NK-92 treated with Interleukin-12 subunit alpha and Interleukin-12 subunit beta, amount 100 ng/mL, for 24 hours (cell line): ENCODE results near the gene TMPRSS15.

Experiments used
- DNase-seq: peaks from one replicate; lab custom pipeline; 2025; lab: John Stamatoyannopoulos, UW

The TMPRSS15 gene

DNA sequence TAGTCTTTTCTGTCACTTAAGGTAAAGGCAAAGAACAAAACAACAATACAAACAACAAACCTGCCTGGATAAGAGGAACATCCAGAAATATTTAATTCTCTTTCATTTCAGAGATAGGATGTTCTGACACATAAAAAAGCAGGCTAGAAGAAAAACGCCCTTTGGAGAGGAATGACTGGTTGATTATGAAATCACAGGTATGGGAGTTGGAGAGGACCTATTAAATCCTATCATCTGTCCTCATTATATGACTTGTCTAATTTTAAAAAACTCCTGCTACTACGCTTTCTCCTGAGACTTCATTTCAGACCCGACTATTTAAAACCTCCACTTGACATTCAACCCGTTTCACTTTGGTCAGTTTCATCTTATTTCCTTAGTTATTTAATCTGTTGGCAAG, 54.1 kb downstream of the TMPRSS15 start:
- no peak for DNase-seq

DNA sequence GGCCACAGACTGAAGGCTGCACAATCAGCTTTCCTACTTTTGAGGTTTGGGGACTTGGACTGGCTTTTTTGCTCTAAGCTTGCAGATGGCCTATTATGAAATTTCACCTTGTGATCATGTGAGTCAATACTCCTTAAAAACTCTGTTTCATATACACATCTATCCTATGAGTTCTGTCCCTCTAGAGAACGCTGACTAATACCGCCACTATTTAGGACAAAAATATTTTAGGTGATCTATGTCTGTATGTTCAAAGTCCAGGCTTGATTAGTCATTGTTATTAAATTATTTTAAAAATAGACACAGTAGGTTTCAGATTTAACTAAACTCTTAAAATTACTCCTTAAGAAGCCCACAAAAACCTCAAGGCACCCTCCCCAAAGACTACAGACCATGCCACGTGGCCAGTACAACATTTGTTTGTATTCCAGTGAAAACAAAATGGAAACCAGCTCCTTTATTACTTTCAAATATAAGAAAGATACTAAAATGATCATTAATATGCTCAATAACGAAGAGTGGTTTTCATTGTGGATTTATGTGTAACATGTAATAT, 63.1 kb downstream of the TMPRSS15 start:
- no peak for DNase-seq

DNA sequence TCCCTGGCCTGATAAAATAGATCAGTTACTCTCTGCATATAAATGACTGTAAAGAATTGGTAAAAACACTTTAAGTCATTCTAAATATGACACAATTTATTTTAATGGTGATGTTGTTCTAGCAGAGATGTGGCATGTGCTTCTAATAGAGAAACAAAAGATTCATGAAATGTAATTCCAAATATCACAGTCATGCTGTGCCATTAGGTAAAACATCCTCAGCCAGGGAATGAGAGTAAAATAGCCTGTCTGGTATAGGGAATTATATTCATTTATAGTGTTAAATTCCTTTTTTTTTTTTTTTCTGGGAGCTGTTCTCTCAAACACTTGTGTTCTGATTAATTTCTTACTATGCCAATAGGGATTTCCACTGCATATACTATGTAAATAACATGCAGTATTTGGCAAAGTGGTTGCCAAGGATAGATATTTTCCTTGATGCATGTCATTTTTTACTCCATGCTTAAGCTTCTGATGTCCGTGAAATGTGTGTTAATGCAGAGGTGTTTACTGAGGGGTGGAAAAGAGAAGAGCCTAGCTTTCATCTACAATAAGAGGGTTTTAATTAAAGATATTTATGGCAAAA, 67.8 kb downstream of the TMPRSS15 start:
- DNase-seq: no peak

DNA sequence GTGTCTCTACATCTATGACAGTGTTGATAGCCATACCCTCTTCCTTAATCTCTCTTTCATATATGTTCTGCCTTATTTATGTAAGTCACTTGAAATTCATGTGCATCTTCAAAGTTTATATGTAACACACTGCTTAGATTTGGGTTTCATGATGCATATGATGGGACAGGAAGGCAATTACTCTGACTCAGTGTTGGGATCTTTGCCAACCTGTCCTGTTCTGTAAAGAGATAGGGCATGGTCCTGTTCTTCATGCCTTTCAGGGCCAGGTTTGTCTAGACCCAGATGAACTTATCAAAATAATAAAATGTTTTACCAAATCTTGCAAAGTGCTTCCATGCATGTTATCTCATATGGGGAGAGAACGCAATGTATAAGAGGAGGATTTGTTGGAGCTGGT, 69.5 kb downstream of the TMPRSS15 start:
- DNase-seq: no peak

DNA sequence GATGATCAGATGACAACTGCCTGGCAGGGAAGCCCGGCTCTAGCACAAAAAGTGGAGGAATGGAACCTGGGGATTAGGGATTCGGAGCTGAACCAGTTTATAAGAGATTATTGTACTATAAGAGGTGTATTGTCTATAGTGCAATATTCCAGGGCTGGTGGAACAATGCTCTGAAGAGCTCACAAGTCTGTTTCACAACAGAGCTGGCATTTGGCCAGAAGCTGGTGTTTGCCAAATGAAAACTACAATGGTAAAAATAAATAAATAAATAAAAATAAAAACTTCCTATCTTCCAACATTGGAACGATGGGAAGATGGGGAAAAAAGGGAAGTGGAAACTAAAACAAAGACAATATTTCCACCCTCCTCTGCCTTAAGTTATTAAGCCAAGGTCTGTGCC, 85.4 kb downstream of the TMPRSS15 start:
- no peak for DNase-seq

DNA sequence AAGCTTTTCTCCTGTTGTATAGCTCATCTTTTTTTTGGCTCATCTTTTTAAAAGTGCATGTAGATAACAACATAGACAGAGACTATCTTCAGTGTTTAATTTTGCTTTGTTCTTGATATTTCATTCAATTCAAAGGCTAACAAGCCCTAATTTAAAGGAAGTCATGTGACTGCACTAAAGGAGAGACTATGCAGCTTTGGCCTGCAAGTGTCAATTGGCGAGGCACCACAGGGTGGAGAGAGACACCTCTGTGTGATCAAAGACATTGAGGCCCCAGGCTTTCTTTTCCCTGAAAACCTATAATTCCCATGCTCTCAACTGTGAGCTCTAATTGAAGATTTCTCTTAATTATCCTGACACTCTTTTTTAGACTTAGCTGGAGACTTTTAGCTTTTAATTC, 105.4 kb downstream of the TMPRSS15 start:
- DNase-seq: no peak

DNA sequence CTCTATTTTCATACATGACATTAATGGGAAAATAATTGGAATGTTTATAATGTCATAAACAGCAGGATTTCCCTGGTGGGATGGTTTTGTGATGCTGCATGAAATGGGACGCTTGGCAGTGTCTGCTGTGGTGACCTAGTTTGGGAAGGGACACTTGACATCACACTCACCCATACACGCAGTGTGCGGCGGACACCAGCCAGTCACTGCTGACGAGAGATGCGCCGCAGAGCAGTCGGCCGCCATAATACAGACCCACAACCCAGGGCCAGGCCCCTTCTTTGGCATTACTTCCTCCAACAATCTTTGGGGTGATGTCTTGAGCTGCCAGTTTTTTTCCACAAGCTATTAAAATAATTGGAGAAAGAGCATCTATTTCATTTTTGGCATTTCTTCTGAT, 109.5 kb downstream of the TMPRSS15 start:
- DNase-seq: no peak

DNA sequence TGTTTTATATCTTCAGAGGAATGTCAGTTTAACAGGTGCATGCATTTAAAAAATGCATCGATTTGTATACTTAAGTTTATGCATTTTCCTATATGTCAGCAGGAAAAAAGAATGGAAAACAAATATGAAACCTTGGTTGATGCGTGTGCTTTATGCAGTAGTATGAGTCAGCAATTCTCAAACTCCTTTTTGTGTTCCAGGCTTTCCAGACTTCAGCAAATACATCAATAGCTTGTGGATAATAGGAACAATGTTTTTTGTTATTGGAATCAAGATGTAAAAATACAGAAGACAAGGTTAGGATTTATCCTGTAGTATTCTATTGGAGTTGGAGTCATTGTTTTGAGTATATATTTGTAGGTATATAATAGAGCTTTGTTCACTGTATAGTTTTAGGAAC, 113.7 kb downstream of the TMPRSS15 start:
- DNase-seq: no peak

DNA sequence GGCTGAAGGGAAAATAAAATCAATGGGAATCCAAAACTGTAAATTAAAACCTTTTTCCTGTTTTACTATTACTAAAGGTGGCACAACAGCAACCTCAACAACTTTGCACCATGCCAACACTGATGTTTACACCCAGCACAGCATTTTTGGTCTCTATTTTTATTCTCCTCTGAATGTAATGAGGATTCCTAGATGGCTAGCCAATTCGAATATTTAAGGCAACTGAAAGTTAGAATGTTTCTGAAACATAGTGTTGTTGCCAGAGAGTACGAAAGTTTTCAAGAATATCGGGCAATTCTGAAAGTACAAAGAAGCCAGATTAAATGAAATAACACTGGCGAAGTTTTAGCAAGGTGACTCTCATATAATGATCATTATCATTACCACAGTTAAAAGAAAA, 118.2 kb downstream of the TMPRSS15 start:
- no peak for DNase-seq

DNA sequence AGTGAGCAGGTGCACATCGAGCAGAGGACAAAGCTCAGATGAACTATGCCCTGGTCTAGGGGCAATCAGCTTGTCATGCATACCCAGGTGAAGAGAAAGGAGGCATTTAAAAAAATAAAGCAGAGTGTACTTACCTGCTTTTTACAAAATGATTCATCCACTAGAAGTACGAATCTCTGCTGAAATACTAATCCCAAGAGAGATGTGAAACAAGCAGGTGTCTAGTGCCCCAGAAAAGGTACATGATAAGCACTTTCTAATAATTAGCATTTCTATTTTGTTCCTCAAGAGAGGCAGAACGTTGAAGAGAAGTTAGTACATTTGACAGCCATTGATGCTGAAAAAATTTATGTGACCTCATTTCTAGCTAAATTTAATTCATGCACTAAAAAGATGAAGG, 127.8 kb downstream of the TMPRSS15 start:
- DNase-seq: no peak

DNA sequence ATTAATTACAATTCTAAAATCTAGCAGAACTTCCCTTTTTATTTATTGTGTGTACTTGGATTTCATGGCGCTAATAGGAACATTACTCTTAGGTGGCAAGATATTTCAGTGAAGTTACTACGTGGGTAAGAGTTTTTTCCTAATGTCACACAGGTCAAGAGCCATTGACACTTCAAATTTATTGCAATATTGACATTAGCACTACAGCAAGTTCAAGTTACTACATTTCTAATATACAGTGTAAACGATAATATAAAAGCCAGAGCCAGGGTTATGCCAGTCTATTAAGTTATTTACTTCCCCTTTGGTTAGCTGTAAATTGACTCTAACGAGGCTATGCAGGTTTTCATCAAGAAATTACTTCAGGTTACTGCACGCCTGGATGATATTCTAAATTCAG, 129.2 kb downstream of the TMPRSS15 start:
- no peak for DNase-seq

DNA sequence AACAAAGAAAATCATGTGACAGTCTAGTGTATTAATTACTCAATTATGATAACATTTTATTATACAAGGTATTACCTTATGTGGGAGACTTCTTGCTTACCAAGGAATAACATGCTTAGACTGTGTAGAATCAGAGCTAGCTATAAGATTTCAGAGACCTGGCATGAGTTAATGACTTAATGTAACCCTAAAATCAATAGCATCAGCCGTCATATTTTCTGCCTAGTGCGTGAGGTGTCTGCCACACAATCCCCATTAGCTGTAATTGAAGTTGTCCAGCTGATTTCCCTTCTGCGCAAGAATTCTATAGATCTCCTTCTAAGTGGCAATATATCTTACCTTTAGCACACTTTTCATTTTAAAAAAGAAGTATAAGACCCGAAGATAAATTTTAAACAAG, 130.2 kb downstream of the TMPRSS15 start:
- no peak for DNase-seq

DNA sequence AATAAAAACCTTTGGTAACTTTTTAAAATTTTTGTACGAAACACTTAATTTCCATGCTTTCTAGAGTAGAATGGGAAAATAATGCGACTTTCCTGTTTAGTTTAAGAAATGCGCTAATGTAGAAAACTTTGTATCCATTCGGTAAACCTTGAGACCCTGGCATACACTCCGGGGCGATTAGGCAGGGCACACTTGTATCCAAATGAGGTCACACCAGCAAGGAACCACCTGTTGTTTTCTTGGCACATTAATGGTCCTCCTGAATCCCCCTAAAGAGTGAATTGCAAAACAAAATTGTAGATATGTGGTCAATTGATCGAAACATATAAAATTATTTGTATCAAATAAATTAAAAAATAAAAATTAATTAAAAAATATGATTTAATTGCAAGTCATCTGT, 133.7 kb downstream of the TMPRSS15 start:
- no peak for DNase-seq

DNA sequence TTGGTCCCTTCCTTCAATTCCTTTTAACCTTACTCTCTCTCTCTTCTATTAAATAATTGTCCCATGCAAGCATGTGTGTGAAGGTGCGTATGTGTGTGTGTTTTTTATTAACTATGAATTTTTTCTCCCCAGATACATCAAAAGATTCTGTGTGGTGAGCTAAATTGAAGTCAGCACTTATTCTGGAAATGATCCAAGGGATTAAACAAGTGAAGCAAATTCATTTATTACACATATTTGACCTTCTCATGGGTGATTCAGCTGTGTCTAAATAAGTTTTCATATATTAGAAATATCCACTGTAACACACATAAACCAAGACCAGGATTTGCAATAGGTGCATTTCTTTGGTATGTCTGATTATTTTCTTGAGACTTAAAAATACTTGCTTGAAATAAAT, 134.7 kb downstream of the TMPRSS15 start:
- DNase-seq: no peak

DNA sequence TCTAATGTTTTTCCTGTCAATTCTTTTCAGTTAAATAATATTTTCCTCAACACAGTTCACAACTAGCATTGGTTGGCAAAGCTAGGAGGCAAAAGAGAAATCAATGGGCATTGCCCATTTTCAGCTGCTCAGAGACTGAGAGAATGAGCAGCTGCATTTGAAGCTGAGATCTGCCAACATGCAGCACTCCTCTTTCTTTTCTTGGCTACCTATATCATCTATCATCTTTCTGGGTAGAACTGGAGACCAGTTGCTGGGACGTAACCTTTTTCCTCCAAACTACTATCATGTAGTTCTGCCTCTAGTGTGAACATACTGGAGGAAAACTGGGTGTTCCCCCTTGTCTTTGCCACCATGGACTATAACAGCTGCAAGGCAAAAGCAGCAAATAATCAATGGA, 136.1 kb downstream of the TMPRSS15 start:
- no peak for DNase-seq

DNA sequence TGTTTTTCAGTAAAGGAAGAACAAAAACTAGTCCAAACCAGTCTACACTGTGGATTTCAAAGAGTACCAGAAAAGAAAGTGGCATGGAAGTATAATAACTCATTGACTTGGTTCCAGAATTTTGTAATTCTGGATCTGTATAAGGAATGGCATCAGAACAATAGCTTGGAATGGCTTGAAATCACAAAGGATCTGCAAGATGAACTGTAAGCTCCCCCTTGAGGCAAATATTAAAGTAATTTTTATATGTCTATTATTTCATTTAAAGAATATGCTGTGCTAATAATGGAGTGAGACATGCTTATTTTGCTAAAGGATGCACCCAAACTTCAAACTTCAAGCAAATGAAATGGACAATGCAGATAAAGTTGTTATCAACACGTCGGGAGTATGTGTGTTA, 137.6 kb downstream of the TMPRSS15 start:
- DNase-seq: no peak

DNA sequence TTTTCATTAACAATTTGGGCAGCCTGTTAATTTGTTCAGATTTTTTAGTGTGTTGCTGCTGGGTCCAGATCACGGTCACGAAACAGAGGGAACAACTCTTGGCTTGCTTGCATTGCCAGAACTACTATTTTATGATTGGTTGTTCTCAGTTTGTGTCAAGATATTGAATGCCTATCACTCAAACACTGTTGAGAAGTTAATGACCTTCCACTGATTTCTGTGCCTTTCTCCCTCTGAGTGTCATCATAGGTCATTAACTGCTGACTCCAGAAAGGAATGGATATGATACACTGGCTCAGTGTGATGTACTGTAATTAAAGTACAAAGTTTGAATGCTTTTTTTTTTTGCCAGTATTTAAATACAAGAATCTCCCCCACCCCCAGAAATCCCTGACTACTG, 149.8 kb downstream of the TMPRSS15 start:
- DNase-seq: no peak

DNA sequence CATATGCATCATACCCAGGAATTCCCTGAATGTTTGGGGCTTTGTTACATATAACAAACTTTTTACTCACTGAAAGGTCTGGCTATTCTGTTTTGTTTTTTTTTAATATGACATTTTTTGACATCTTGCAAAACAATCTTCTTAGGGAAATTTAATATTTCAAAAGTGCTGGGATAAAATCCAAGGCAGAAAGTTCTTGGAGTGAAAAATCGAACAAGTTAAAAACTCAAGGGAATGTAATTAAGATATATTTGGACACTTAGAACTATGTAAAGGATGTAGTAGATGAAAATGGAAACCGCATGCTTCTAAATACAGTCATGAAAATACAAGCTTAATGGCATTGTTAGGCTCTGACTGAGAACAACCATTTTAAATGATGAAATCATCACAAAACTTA, 150.4 kb downstream of the TMPRSS15 start:
- no peak for DNase-seq

DNA sequence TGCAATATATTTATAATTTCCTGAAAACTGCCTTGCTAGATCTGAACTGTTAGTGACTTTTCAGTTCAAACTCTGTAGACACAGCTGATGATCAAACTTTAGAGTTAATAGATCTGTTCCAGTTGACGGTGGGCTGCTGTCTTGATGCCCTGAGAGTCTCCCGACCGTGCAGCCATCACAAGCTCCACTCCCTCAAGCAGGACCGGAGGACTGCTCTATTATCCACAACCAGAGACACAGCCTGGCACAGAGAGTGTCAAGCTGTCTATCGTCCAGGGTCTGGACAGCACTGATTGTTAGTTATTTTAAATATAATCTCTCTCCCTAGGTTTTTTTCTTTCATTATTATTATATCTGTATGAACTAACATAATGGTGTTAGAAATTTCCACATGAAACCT, 150.9 kb downstream of the TMPRSS15 start:
- no peak for DNase-seq

DNA sequence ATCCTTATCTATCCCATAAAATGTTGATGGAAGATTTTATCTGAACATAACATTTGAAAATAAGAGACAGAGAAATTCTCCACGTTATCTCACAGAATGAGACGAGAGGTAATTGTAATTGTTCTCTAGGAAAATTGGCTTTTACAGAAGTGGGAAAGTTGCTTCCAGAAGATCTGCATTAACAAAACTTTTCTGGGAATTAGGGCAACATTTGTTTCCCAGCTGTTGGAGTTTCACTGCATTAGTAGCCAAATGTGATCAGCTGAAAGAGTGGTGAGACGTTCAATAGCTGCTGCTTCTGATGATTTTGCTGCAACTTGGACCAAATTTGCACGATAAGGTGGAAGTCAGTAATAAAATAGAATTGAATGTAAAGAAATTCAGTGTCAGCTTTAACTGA, 151.3 kb downstream of the TMPRSS15 start:
- no peak for DNase-seq

DNA sequence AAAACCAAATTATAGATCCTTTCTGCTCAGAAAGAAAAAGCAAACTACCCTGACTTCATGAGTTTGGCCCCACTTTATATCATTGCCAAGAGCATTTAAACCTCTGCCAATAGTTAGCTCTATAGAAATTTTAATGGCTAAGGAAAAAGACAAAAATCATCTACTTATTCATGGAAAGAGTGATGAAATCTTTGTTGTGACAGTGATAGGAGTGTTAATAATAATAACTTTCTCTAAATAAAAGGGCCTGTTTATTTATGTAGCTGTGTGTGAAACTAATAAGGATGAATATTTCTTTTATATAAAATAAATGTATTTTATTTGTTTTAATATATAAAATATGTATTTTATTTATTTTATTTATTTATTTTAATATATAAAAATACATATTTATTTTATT, 152.5 kb downstream of the TMPRSS15 start:
- no peak for DNase-seq

DNA sequence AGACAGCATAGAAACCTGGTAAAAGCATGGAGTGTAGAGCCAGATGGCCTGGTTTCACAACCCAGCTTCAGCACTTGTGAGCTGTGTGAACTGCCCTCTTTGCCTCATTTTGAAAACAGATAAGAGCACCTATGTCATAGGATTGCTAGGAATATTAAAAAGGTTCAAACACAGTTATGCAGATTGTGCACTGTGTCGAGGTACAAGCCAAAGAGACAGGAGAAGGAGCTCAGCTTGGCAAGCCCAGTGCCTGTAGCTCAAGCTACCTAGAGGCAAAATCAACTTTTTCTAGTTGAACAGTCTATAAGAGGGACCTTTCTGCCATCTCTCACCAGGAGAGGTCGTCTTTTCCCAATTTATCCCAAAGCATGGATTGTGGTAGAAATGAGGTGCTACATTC, 153.9 kb downstream of the TMPRSS15 start:
- DNase-seq: no peak

DNA sequence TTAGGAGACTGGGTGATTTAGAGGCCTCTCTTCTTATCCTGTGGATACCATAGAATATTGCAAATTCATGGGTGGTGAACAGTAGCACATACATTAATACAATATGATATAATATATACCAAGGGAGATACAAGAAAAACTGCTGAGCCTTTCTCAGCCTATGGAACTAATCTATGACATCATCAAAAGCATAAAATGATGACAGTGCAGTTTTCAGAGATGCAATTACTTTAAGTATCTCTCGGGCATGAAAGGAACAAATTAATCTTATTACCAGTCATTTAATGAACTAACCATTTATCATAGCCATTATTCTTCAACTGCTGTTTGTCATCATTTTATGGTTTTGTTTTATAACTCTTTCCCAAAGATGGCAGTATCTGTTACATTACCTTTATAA, 155.4 kb downstream of the TMPRSS15 start:
- no peak for DNase-seq

DNA sequence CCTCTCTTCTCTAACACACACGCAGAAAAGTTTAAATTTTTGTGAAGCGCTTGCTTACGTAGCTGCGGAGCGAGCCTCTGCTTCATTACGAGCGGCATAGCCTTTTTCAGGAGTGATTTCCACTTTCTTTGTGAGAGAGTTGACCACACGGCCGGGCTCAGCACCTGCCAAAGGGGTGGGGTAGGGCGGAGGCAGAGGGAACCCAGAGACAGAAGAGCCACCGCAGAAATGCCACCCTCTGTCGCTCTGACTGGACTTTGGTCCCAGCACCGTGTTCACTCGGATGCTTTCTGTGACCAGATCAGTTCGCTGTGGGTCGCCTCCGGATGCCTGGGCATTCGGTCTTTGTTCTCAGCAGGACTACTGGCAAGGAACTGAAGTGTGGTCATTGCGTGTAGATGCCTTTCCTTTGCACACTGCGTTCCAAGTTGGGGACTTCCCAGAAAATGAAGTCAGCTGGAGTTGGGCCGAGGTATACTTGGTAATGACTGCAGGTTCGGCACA, 158.1 kb downstream of the TMPRSS15 start:
- no peak for DNase-seq
